Thymus (tissue), 11 donors: ENCODE data around the gene TMEM181. TPM values are rescaled to one million over a fixed set of nuclear protein-coding genes. Genes with fewer than 3 reads are reported as not detected.

Experiments
- DNase-seq, 9 donors: peaks; one replicate each; pipeline ENCODE4 v3.0.0-alpha.2; 2013; ENCODE audit warnings: low spot score in 9 of 9, low read depth in 6 of 9, missing footprints in 1 of 9
- H3K27ac ChIP-seq, 2 donors: one replicate each; pipeline ENCODE4 v1.5.1; 2013; ENCODE audit warnings: control low read depth in 1 of 2, low read depth in 1 of 2, low read length in 1 of 2, mild to moderate bottlenecking in 1 of 2, moderate library complexity in 1 of 2
- H3K27me3 ChIP-seq, 2 donors: one replicate each; pipeline ENCODE4 v1.5.1; 2013; ENCODE audit warnings: low read length in 1 of 2; ENCODE audit not compliant: control insufficient read depth in 2 of 2, insufficient read depth in 1 of 2
- H3K36me3 ChIP-seq, 2 donors: one replicate each; pipeline ENCODE4 v1.5.1; 2013; ENCODE audit warnings: low read length in 1 of 2, mild to moderate bottlenecking in 1 of 2, moderate library complexity in 1 of 2; ENCODE audit not compliant: control insufficient read depth in 2 of 2, insufficient read depth in 2 of 2
- H3K4me1 ChIP-seq, 2 donors: one replicate each; pipeline ENCODE4 v1.5.1; 2013; ENCODE audit warnings: low read length in 2 of 2; ENCODE audit not compliant: control insufficient read depth in 2 of 2, insufficient read depth in 2 of 2
- H3K4me3 ChIP-seq, 2 donors: one replicate each; pipeline ENCODE4 v1.5.1; 2013; ENCODE audit warnings: low read length in 2 of 2, control low read depth in 1 of 2, mild to moderate bottlenecking in 1 of 2
- H3K9me3 ChIP-seq, 2 donors: one replicate each; pipeline ENCODE4 v1.5.1; 2013; ENCODE audit warnings: low read length in 1 of 2, mild to moderate bottlenecking in 1 of 2; ENCODE audit not compliant: control insufficient read depth in 2 of 2, insufficient read depth in 1 of 2
- WGBS: extraction: QIAGEN DNeasy Blood & Tissue Kit; methylation state at CpG from one replicate; pipeline ENCODE4 v1.1.7; 2013; 5-methylcytosine and 5-hydroxymethylcytosine counted together
- polyA plus RNA-seq: library from polyadenylated mRNA; stranded (reverse); fragments of 200-250 nt; gene quantifications from one replicate; pipeline ENCODE4 v1.2.3, GENCODE V29; 2013
- total RNA-seq: library from RNA; stranded (reverse); fragments of 120-200 nt; gene quantifications from one replicate; pipeline ENCODE4 v1.2.4, GENCODE V29; 2013
- donor health status: healthy.

TMEM181 gene
- total and polyA plus RNA-seq, 2 donors = 8.6 to 21.0 TPM

- Histone ChIP-seq H3K36me3 (peaks cover 28 to 35% of the 10 kb centered on the region in 2 donors), H3K27me3 (no peaks in the 10 kb centered on the region), H3K9me3 (peaks cover 0 to 4% of the 10 kb centered on the region in 2 donors), H3K4me3 (no peak overlapping the region), H3K27ac (no peak overlapping the region), H3K4me1 (no peaks in the 10 kb centered on the region)
- no peak for DNase-seq
- WGBS = 98% methylated on average over 17 of the region's 17 CpGs
Measured at GRCh38 chr6:158619922-158620801, 60.3 kb downstream of the TMEM181 start.

- Histone ChIP-seq H3K36me3 (peaks cover 38 to 43% of the 10 kb centered on the region in 2 donors), H3K27me3 (no peaks in the 10 kb centered on the region), H3K4me1 (no peaks in the 10 kb centered on the region), H3K27ac (no peak overlapping the region), H3K9me3 (peaks cover 0 to 4% of the 10 kb centered on the region in 2 donors), H3K4me3 (no peak overlapping the region)
- no peak for DNase-seq
- 97% methylated on average over 13 of the region's 13 CpGs for WGBS
Measured at GRCh38 chr6:158620963-158621693, 61.2 kb downstream of the TMEM181 start.

- DNase-seq = no peak
- no peaks in the 10 kb centered on the region for H3K4me1 ChIP-seq
- WGBS = 98% methylated on average over 25 of the region's 25 CpGs
- no peaks in the 10 kb centered on the region for H3K27me3 ChIP-seq
- no peak overlapping the region for H3K27ac ChIP-seq
- no peak overlapping the region for H3K4me3 ChIP-seq
- peaks cover 44 to 51% of the 10 kb centered on the region in 2 donors for H3K36me3 ChIP-seq
- H3K9me3 ChIP-seq = peaks cover 0 to 4% of the 10 kb centered on the region in 2 donors
Measured at GRCh38 chr6:158621694-158622544, 62.0 kb downstream of the TMEM181 start.

GRCh38 chr6:158622545-158623190 is 62.8 kb downstream of the TMEM181 start:
- no peak for DNase-seq
- 97% methylated on average over 10 of the region's 10 CpGs for WGBS
- Histone ChIP-seq H3K27me3 (no peaks in the 10 kb centered on the region), H3K4me3 (no peak overlapping the region), H3K27ac (no peak overlapping the region), H3K4me1 (no peaks in the 10 kb centered on the region), H3K36me3 (peaks cover 52 to 58% of the 10 kb centered on the region in 2 donors), H3K9me3 (peaks cover 0 to 4% of the 10 kb centered on the region in 2 donors)

GRCh38 chr6:158624684-158625682 is 65.1 kb downstream of the TMEM181 start:
- no peak for DNase-seq

GRCh38 chr6:158625881-158626305 is 66.0 kb downstream of the TMEM181 start:
- no peak overlapping the region for H3K4me3 ChIP-seq
- WGBS = 99% methylated on average over 15 of the region's 15 CpGs
- H3K9me3 ChIP-seq = peaks cover 0 to 4% of the 10 kb centered on the region in 2 donors
- H3K27me3 ChIP-seq = no peaks in the 10 kb centered on the region
- H3K36me3 ChIP-seq = peaks cover 72 to 74% of the 10 kb centered on the region in 2 donors
- DNase-seq = no peak
- no peak overlapping the region for H3K27ac ChIP-seq
- no peaks in the 10 kb centered on the region for H3K4me1 ChIP-seq

More at GRCh38 chr6:158624684-158625682, 65.1 kb downstream of the TMEM181 start:
- 96% methylated on average over 25 of the region's 25 CpGs for WGBS
- Histone ChIP-seq H3K4me3 (no peak overlapping the region), H3K36me3 (peaks cover 71 to 75% of the 10 kb centered on the region in 2 donors), H3K4me1 (no peaks in the 10 kb centered on the region), H3K27ac (no peak overlapping the region), H3K9me3 (peaks cover 0 to 4% of the 10 kb centered on the region in 2 donors), H3K27me3 (no peaks in the 10 kb centered on the region)

GRCh38 chr6:158626360-158627167 is 66.7 kb downstream of the TMEM181 start:
- H3K4me1 ChIP-seq = peaks cover 0 to 3% of the 10 kb centered on the region in 2 donors
- H3K27ac ChIP-seq = no peak overlapping the region
- H3K36me3 ChIP-seq = peaks cover 73 to 74% of the 10 kb centered on the region in 2 donors
- peaks cover 0 to under 1% of the 10 kb centered on the region in 2 donors for H3K9me3 ChIP-seq
- no peak for DNase-seq
- WGBS = 96% methylated on average over 6 of the region's 6 CpGs
- H3K4me3 ChIP-seq = no peak overlapping the region
- H3K27me3 ChIP-seq = no peaks in the 10 kb centered on the region
